Left renal cortex interstitium (tissue), 4 donors: ENCODE measurements around the gene UBLCP1. TPM values are rescaled to one million over a fixed set of nuclear protein-coding genes. Genes with fewer than 3 reads are reported as not detected.
"Not testable (repeated sequence)": the region's sequence is repeated elsewhere in the genome, so short reads cannot be mapped to it uniquely, and the experiment has no call there.

ENCODE experiments used
- DNase-seq, 4 donors: peaks; one replicate each; pipeline ENCODE4 v3.0.0-alpha.2; 2013; ENCODE audit warnings: low read depth in 4 of 4, low spot score in 2 of 4, missing footprints in 1 of 4
- polyA plus RNA-seq, 4 donors: library from polyadenylated mRNA; unstranded; fragments of 120-200 nt; gene quantifications; one replicate each; pipeline ENCODE4 v1.2.1, GENCODE V29; 2013; ENCODE audit not compliant: insufficient read length in 4 of 4

The UBLCP1 gene
- polyA plus RNA-seq: 10 to 100 TPM; 37.7 to 51.3 (median 42.7) TPM

- DNase-seq: peak; percentile 72 to 85 (median 80)
Measured at GRCh38 chr5:159262859-159263568, at the start of gene UBLCP1. TSS of gene UBLCP1 (plus strand) at chr5:159263290. CDS start at chr5:159268916, 5,626 bp downstream.

- DNase-seq: no peak
Measured at GRCh38 chr5:159214486-159215271, 48.4 kb upstream of the UBLCP1 start.

- no peak for DNase-seq
Measured at GRCh38 chr5:159215886-159216285, 47.2 kb upstream of the UBLCP1 start.

GRCh38 chr5:159216454-159216853, 46.6 kb upstream of the UBLCP1 start:
- DNase-seq: no peak

- DNase-seq: no peak
Measured at GRCh38 chr5:159217236-159217635, 45.9 kb upstream of the UBLCP1 start.

- no peak for DNase-seq
Measured at GRCh38 chr5:159218595-159219023, 44.5 kb upstream of the UBLCP1 start.

GRCh38 chr5:159220206-159220605, 42.9 kb upstream of the UBLCP1 start:
- DNase-seq: no peak

- DNase-seq: no peak
Measured at GRCh38 chr5:159223469-159223868, 39.6 kb upstream of the UBLCP1 start.

- DNase-seq: no peak
Measured at GRCh38 chr5:159224471-159224870, 38.6 kb upstream of the UBLCP1 start.

- DNase-seq: no peak
Measured at GRCh38 chr5:159226451-159226850, 36.6 kb upstream of the UBLCP1 start.

GRCh38 chr5:159227452-159227851, 35.6 kb upstream of the UBLCP1 start:
- DNase-seq: no peak

- not testable (repeated sequence) for DNase-seq
Measured at GRCh38 chr5:159228097-159228496, 35.0 kb upstream of the UBLCP1 start.

GRCh38 chr5:159230657-159231056, 32.4 kb upstream of the UBLCP1 start:
- no peak for DNase-seq

GRCh38 chr5:159231167-159231566, 31.9 kb upstream of the UBLCP1 start:
- DNase-seq: no peak

- DNase-seq: peak in 1 of 4 donors; percentile 20
Measured at GRCh38 chr5:159235871-159236520, 27.1 kb upstream of the UBLCP1 start.

- DNase-seq: no peak
Measured at GRCh38 chr5:159240301-159240870, 22.7 kb upstream of the UBLCP1 start.

GRCh38 chr5:159241946-159242552, 21.0 kb upstream of the UBLCP1 start:
- DNase-seq: no peak

- DNase-seq: no peak
Measured at GRCh38 chr5:159242656-159243055, 20.4 kb upstream of the UBLCP1 start.

GRCh38 chr5:159243385-159243784, 19.7 kb upstream of the UBLCP1 start:
- DNase-seq: no peak

GRCh38 chr5:159244163-159244562, 18.9 kb upstream of the UBLCP1 start:
- no peak for DNase-seq

- no peak for DNase-seq
Measured at GRCh38 chr5:159244890-159245289, 18.2 kb upstream of the UBLCP1 start.
